ENCODE results near the gene SPATA31C1. TPM values are rescaled to one million over a fixed set of nuclear protein-coding genes. Genes with fewer than 3 reads are reported as not detected.
A peak's percentile ranks its signal among the peaks of the same experiment; 100 is the strongest.

SPATA31C1 gene
- total and polyA plus RNA-seq, 2 donors (not counting 1 experiment from before 2014, with no cell fraction given): not detected

DNA sequence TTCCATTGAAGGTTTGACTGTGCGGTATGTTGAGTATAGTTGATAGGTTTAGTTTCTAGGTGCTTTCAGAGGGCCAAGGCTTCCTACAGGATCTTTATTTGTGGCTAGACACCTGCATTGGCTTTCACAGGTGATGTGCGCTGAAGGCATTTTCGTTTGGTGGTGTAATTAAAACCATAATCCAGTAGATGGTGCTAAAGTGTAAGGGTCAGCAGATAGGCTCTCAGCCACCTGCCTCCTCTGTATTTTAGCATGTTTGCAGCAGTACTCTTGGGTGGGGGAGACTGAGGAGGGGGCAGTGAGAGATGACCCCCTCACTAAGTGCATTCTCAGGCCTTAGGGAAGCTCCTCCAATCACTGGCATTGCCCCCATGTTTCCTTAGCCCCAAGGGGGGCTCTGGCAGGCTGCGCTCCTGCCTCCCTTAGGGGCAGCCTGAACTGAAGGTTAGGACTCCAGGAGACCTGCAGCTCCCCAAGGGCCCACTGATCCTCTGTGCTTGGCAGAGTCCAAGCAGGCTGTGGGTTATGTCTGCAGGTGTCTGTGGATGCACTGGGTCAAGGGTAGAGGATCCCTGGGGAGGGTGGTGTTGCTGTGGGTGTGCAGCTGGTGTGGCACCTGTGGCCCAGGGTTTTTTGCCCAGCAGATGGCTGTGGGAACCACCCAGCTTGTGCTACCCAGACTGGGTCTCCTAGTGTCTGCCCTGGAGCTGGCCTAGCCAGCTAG is 33.2 kb downstream of the SPATA31C1 start:
- Mint-ChIP-seq H3K9me3 (ENCODE audit: insufficient read depth) (peaks cover 2% of the 10 kb centered on the region), H3K4me1 (no peaks in the 10 kb centered on the region), H3K27ac (no peak overlapping the region), H3K27me3 (peaks cover 22% of the 10 kb centered on the region), H3K4me3 (no peak overlapping the region)
- intact Hi-C loops (cut with micrococcal nuclease): no loop called here
- ATAC-seq (ENCODE audit: low read depth) (no peak), DNase-seq (no peak)
- Histone ChIP-seq H3K4me1 (ENCODE audit: control insufficient read depth in 2 of 2, insufficient read depth in 2 of 2, low read length in 2 of 2) (no peaks in the 10 kb centered on the region), H3K9me3 (ENCODE audit: control extremely low read depth in 1 of 3, control insufficient read depth in 2 of 3, insufficient read depth in 1 of 3, low read length in 2 of 3) (peaks cover 5 to 13% (median 6%) of the 10 kb centered on the region in 3 donors), H2AFZ (ENCODE audit: insufficient read depth, low read depth, low read length, poor library complexity, severe bottlenecking) (no peak overlapping the region), H3K27me3 (replicated peaks in 1 of 4; ENCODE audit: control extremely low read depth in 1 of 4, control insufficient read depth in 3 of 4, insufficient read depth in 4 of 4, low read length in 3 of 4) (no peaks in the 10 kb centered on the region), H3K4me2 (replicated peaks; ENCODE audit: low read depth, low read length, poor library complexity, severe bottlenecking) (no peak overlapping the region), H3K27ac (ENCODE audit: low read length in 2 of 2) (no peak overlapping the region), H3K9ac (ENCODE audit: low read length) (no peak overlapping the region), H3K4me3 (ENCODE audit: control extremely low read depth in 1 of 5, extremely low read depth in 1 of 5, insufficient read depth in 1 of 5, low read depth in 2 of 5, low read length in 4 of 5) (no peak overlapping the region), H3K79me2 (ENCODE audit: control insufficient read depth, insufficient read depth, low read length) (no peaks in the 10 kb centered on the region), H4K20me1 (ENCODE audit: control insufficient read depth, insufficient read depth, low read length, poor library complexity, severe bottlenecking) (no peaks in the 10 kb centered on the region), H3K36me3 (replicated peaks in 1 of 2; ENCODE audit: control extremely low read depth in 1 of 2, control insufficient read depth in 1 of 2, extremely low read depth in 1 of 2, insufficient read depth in 2 of 2, low read length in 1 of 2) (no peaks in the 10 kb centered on the region)
- no peak for TF ChIP-seq EZH2 (IDR thresholded peaks at IDR 0.05; ENCODE audit: borderline replicate concordance, insufficient read depth, low read depth, low read length, poor library complexity, severe bottlenecking)
- TF ChIP-seq, protein P1, sequence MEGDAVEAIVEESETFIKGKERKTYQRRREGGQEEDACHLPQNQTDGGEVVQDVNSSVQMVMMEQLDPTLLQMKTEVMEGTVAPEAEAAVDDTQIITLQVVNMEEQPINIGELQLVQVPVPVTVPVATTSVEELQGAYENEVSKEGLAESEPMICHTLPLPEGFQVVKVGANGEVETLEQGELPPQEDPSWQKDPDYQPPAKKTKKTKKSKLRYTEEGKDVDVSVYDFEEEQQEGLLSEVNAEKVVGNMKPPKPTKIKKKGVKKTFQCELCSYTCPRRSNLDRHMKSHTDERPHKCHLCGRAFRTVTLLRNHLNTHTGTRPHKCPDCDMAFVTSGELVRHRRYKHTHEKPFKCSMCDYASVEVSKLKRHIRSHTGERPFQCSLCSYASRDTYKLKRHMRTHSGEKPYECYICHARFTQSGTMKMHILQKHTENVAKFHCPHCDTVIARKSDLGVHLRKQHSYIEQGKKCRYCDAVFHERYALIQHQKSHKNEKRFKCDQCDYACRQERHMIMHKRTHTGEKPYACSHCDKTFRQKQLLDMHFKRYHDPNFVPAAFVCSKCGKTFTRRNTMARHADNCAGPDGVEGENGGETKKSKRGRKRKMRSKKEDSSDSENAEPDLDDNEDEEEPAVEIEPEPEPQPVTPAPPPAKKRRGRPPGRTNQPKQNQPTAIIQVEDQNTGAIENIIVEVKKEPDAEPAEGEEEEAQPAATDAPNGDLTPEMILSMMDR (IDR thresholded peaks at IDR 0.05): peak; percentile 52
- WGBS (ENCODE audit: insufficient coverage): 76% methylated on average over 3 of the region's 4 CpGs
- ChIA-PET CTCF (interaction anchor here (0.8 to 2.1 kb wide), 4 partner anchors 10 to 640 kb away, joined by 3 to 8 read pairs (median 5); no protein-coding TSS in a partner anchor), POLR2A (no interaction called here)

DNA sequence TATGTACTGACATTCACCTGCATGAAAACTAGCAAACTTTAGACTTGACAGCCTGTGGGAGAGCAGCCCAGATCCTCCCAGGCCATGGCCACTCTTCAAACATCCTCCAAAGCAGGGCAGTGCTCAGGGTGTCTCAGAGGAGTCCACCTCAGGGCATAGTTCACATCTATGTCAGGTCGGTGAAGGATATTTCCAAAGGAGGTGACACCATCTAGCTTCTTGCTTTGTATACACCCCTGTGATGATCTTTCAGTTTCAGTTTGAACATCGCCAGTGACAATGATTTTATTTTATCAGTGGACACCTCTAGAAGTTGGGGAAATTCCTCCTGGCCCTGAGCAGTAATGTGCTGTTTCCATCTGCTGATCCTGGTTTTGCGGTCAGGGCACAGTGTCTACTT is 36.5 kb downstream of the SPATA31C1 start:
- 90% methylated on average over 2 of the region's 3 CpGs for WGBS (ENCODE audit: insufficient coverage)
- Histone ChIP-seq H4K20me1 (ENCODE audit: control insufficient read depth, insufficient read depth, low read length, poor library complexity, severe bottlenecking) (no peaks in the 10 kb centered on the region), H3K36me3 (replicated peaks in 1 of 2; ENCODE audit: control extremely low read depth in 1 of 2, control insufficient read depth in 1 of 2, extremely low read depth in 1 of 2, insufficient read depth in 2 of 2, low read length in 1 of 2) (no peaks in the 10 kb centered on the region), H3K9me3 (ENCODE audit: control extremely low read depth in 1 of 3, control insufficient read depth in 2 of 3, insufficient read depth in 1 of 3, low read length in 2 of 3) (peaks cover 4 to 13% (median 6%) of the 10 kb centered on the region in 3 donors), H3K27me3 (replicated peaks in 1 of 4; ENCODE audit: control extremely low read depth in 1 of 4, control insufficient read depth in 3 of 4, insufficient read depth in 4 of 4, low read length in 3 of 4) (no peaks in the 10 kb centered on the region), H3K9ac (ENCODE audit: low read length) (no peak overlapping the region), H3K79me2 (ENCODE audit: control insufficient read depth, insufficient read depth, low read length) (no peaks in the 10 kb centered on the region), H2AFZ (ENCODE audit: insufficient read depth, low read depth, low read length, poor library complexity, severe bottlenecking) (no peak overlapping the region), H3K4me2 (replicated peaks; ENCODE audit: low read depth, low read length, poor library complexity, severe bottlenecking) (no peak overlapping the region), H3K27ac (ENCODE audit: low read length in 2 of 2) (no peak overlapping the region), H3K4me3 (ENCODE audit: control extremely low read depth in 1 of 5, extremely low read depth in 1 of 5, insufficient read depth in 1 of 5, low read depth in 2 of 5, low read length in 4 of 5) (no peak overlapping the region), H3K4me1 (ENCODE audit: control insufficient read depth in 2 of 2, insufficient read depth in 2 of 2, low read length in 2 of 2) (no peaks in the 10 kb centered on the region)
- ChIA-PET POLR2A (no interaction called here), CTCF (no interaction called here)
- intact Hi-C loops (cut with micrococcal nuclease): no loop called here
- Mint-ChIP-seq H3K9me3 (ENCODE audit: insufficient read depth) (peaks cover 2% of the 10 kb centered on the region), H3K27ac (no peak overlapping the region), H3K4me1 (no peaks in the 10 kb centered on the region), H3K27me3 (peaks cover 19% of the 10 kb centered on the region), H3K4me3 (no peak overlapping the region)
- ATAC-seq (ENCODE audit: low read depth) (no peak), DNase-seq (no peak)
- no peak for TF ChIP-seq EZH2 (IDR thresholded peaks at IDR 0.05; ENCODE audit: borderline replicate concordance, insufficient read depth, low read depth, low read length, poor library complexity, severe bottlenecking)
- TF ChIP-seq, protein P1 (IDR thresholded peaks at IDR 0.05): no peak
